Measurements from ENCODE around the gene PRELID1.
"Not testable (repeated sequence)": the region's sequence is repeated elsewhere in the genome, so short reads cannot be mapped to it uniquely, and the experiment has no call there.

The PRELID1 gene

GRCh38 chr5:177332031-177332895 is 28.7 kb downstream of the PRELID1 start:
- Mint-ChIP-seq H3K27ac (no peak overlapping the region), H3K27me3 (ENCODE audit: low read depth) (no peaks in the 10 kb centered on the region), H3K36me3 (ENCODE audit: low read depth) (peaks cover 41% of the 10 kb centered on the region), H3K9me3 (no peaks in the 10 kb centered on the region), H3K4me3 (no peak overlapping the region), H3K4me1 (ENCODE audit: low read depth) (peaks cover 6% of the 10 kb centered on the region)

DNA sequence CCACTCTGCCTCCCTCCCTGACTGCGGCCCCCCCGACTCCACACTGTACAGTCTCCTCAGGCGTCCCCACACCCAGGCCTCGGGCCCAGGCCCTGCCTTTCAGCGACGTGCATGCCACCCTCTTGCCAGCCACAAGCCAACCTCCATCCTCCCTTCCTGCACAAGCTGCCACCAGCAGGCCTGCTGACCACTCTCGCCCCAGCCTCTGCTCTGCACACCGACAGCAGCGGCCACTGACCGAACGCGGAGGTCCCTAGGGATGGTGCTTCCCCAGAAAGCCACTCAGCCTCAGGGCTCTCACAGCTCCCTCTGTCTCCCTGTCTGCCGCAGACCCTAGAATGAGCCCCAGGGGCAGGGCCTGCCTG is 29.3 kb downstream of the PRELID1 start:
- Mint-ChIP-seq H3K9me3 (no peaks in the 10 kb centered on the region), H3K36me3 (ENCODE audit: low read depth) (peaks cover 36% of the 10 kb centered on the region), H3K27me3 (ENCODE audit: low read depth) (no peaks in the 10 kb centered on the region), H3K4me1 (ENCODE audit: low read depth) (peaks cover 4% of the 10 kb centered on the region), H3K27ac (no peak overlapping the region), H3K4me3 (no peak overlapping the region)

DNA sequence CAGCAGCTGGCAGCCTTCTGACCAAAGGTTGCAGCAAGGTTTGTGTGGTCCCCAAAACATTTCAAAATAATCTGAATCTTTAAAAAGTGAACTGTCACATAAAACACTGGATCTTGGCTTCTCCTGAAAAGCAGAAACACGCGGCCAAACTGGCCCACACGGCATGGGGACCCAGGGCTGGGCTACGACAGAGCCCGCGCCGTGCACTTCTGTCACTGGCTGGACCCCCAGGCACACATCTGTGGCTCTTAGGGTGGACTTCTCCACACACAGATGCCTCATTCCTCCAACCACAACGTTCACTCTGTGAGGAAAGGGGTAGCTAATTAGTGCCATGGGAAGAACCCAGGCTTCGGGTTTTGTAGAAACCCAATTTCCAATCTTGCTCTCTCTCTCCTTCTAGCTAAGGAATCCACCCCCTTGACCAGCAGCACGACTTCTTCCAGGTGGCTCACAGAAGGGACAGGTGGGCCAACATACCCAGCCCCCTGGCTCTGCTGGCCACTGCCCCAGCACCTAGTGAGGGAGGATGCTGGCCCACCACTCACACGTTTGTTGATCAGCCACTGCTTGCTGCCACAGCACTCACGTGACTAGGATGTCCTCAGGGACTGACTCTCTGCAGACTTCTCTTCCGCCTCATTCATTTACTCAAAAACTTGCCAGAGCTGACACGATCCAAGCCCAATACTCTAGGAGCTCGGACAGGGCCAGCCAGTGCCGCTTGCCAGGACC is 30.0 kb downstream of the PRELID1 start:
- no peak overlapping the region for H3K4me3 Mint-ChIP-seq
- H3K27me3 Mint-ChIP-seq (ENCODE audit: low read depth), result no peaks in the 10 kb centered on the region
- H3K27ac Mint-ChIP-seq, result no peak overlapping the region
- peaks cover 36% of the 10 kb centered on the region for H3K36me3 Mint-ChIP-seq (ENCODE audit: low read depth)
- H3K4me1 Mint-ChIP-seq (ENCODE audit: low read depth), result peaks cover 4% of the 10 kb centered on the region
- no peaks in the 10 kb centered on the region for H3K9me3 Mint-ChIP-seq

GRCh38 chr5:177334155-177334551 is 30.6 kb downstream of the PRELID1 start:
- Mint-ChIP-seq H3K27ac (no peak overlapping the region), H3K4me1 (ENCODE audit: low read depth) (peaks cover 4% of the 10 kb centered on the region), H3K36me3 (ENCODE audit: low read depth) (peaks cover 41% of the 10 kb centered on the region), H3K27me3 (ENCODE audit: low read depth) (no peaks in the 10 kb centered on the region), H3K9me3 (no peaks in the 10 kb centered on the region), H3K4me3 (no peak overlapping the region)

- no peak overlapping the region for H3K27ac Mint-ChIP-seq
- H3K27me3 Mint-ChIP-seq (ENCODE audit: low read depth), result no peaks in the 10 kb centered on the region
- H3K36me3 Mint-ChIP-seq (ENCODE audit: low read depth), result peaks cover 50% of the 10 kb centered on the region
- peaks cover 12% of the 10 kb centered on the region for H3K4me1 Mint-ChIP-seq (ENCODE audit: low read depth)
- peaks cover 8% of the 10 kb centered on the region for H3K9me3 Mint-ChIP-seq
- no peak overlapping the region for H3K4me3 Mint-ChIP-seq
Observed at GRCh38 chr5:177334781-177335700, 31.4 kb downstream of the PRELID1 start.

DNA sequence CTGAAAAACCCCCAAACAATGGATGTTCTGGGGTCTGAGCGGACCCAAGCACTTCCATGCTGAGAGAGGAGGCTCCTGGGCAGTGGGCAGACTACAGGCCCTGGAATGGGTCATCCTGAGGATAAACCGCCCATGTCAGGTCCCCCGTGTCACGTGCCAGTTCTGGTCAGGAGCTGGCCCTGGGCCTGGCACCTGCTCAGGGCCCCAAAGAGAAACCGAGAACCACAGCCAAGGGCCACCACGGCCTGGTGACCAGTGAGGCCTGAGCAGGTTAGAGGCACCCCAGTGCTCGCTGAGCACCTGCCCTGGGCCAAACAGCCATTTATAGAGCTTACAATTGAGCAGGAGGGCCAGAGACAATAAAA is 32.1 kb downstream of the PRELID1 start:
- Mint-ChIP-seq H3K36me3 (ENCODE audit: low read depth) (peaks cover 47% of the 10 kb centered on the region), H3K9me3 (peaks cover 8% of the 10 kb centered on the region), H3K27me3 (ENCODE audit: low read depth) (no peaks in the 10 kb centered on the region), H3K4me3 (no peak overlapping the region), H3K27ac (no peak overlapping the region), H3K4me1 (ENCODE audit: low read depth) (peaks cover 12% of the 10 kb centered on the region)

DNA sequence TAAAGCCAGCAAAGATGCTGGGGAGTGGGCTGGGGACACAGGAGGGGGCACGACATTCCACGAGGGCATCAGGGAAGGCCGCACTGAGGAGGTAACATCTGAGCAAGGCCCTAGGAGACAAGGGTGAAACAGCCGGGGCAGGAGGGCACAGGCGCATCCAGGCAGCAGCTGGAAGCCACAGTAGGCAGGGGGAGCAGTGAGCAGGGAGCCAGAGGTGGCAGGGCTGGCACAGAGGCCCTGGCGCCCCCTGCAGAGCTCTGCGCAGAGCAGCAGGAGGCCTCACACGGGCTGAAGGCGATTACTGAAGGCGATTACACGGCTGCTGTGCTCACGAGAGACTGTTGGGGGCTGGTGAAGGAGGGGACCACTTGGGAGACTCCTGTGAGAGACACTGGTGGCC is 32.5 kb downstream of the PRELID1 start:
- H3K27ac Mint-ChIP-seq, result no peak overlapping the region
- no peak overlapping the region for H3K4me3 Mint-ChIP-seq
- H3K36me3 Mint-ChIP-seq (ENCODE audit: low read depth), result peaks cover 46% of the 10 kb centered on the region
- no peaks in the 10 kb centered on the region for H3K27me3 Mint-ChIP-seq (ENCODE audit: low read depth)
- peaks cover 12% of the 10 kb centered on the region for H3K4me1 Mint-ChIP-seq (ENCODE audit: low read depth)
- H3K9me3 Mint-ChIP-seq, result peaks cover 8% of the 10 kb centered on the region

- Mint-ChIP-seq H3K4me3 (no peak overlapping the region), H3K4me1 (ENCODE audit: low read depth) (peaks cover 18% of the 10 kb centered on the region)
Observed at GRCh38 chr5:177336603-177337494, 33.2 kb downstream of the PRELID1 start.

GRCh38 chr5:177338251-177339106 is 34.9 kb downstream of the PRELID1 start:
- Mint-ChIP-seq H3K9me3 (peaks cover 8% of the 10 kb centered on the region), H3K27me3 (ENCODE audit: low read depth) (no peaks in the 10 kb centered on the region), H3K4me3 (no peak overlapping the region), H3K27ac (no peak overlapping the region), H3K36me3 (ENCODE audit: low read depth) (peaks cover 49% of the 10 kb centered on the region), H3K4me1 (ENCODE audit: low read depth) (peaks cover 20% of the 10 kb centered on the region)

More at GRCh38 chr5:177336603-177337494, 33.2 kb downstream of the PRELID1 start:
- Mint-ChIP-seq H3K9me3 (peaks cover 8% of the 10 kb centered on the region), H3K27ac (no peak overlapping the region), H3K36me3 (ENCODE audit: low read depth) (peaks cover 51% of the 10 kb centered on the region), H3K27me3 (ENCODE audit: low read depth) (no peaks in the 10 kb centered on the region)

- Mint-ChIP-seq H3K27ac (no peak overlapping the region), H3K9me3 (peaks cover 8% of the 10 kb centered on the region), H3K27me3 (ENCODE audit: low read depth) (no peaks in the 10 kb centered on the region), H3K4me3 (no peak overlapping the region), H3K36me3 (ENCODE audit: low read depth) (peaks cover 44% of the 10 kb centered on the region), H3K4me1 (ENCODE audit: low read depth) (peaks cover 17% of the 10 kb centered on the region)
Observed at GRCh38 chr5:177339107-177339638, 35.6 kb downstream of the PRELID1 start.

- H3K4me3 Mint-ChIP-seq; H3K27ac Mint-ChIP-seq; H3K9me3 Mint-ChIP-seq; H3K27me3 Mint-ChIP-seq (ENCODE audit: low read depth): not testable (repeated sequence)
- Mint-ChIP-seq H3K4me1 (ENCODE audit: low read depth) (peaks cover 24% of the 10 kb centered on the region), H3K36me3 (ENCODE audit: low read depth) (peaks cover 41% of the 10 kb centered on the region)
Observed at GRCh38 chr5:177343000-177343399, 39.4 kb downstream of the PRELID1 start.

DNA sequence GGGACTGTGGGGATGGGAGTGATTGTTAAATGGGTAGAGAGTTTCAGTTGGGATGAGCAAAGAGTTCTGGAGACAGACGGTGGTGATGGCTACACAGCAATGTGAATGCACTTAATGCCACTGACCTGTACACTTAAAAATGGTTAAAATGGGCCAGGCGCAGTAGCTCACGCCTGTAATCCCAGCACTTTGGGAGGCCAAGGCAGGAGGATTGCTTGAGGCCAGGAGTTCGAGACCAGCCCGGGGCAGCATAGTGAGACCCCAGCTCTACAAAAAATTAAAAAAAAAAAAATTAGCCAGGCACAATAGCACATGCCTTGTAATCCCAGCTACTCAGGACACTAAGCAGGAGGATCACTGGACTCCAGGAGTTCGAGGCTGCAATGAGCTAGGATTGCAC is 40.2 kb downstream of the PRELID1 start:
- Mint-ChIP-seq H3K4me1 (ENCODE audit: low read depth) (peaks cover 24% of the 10 kb centered on the region), H3K27ac (no peak overlapping the region), H3K9me3 (peaks cover 8% of the 10 kb centered on the region), H3K36me3 (ENCODE audit: low read depth) (peaks cover 39% of the 10 kb centered on the region), H3K27me3 (ENCODE audit: low read depth) (no peaks in the 10 kb centered on the region), H3K4me3 (no peak overlapping the region)

GRCh38 chr5:177344891-177345290 is 41.3 kb downstream of the PRELID1 start:
- H3K4me3 Mint-ChIP-seq, result no peak overlapping the region
- peaks cover 37% of the 10 kb centered on the region for H3K36me3 Mint-ChIP-seq (ENCODE audit: low read depth)
- H3K27ac Mint-ChIP-seq, result no peak overlapping the region
- no peaks in the 10 kb centered on the region for H3K27me3 Mint-ChIP-seq (ENCODE audit: low read depth)
- H3K9me3 Mint-ChIP-seq, result peaks cover 2% of the 10 kb centered on the region
- H3K4me1 Mint-ChIP-seq (ENCODE audit: low read depth), result peaks cover 29% of the 10 kb centered on the region

Measured in T-helper 1 cell treated with Interleukin-12 subunit alpha and Interleukin-12 subunit beta and Interleukin-4 antibody, amounts not matched to agents 30 μg/mL and 1 μg/mL, for 36 hours (primary cell).